ENCODE measurements around the gene ARHGEF17. TPM values are rescaled to one million over a fixed set of nuclear protein-coding genes. Genes with fewer than 3 reads are reported as not detected.
A peak's percentile ranks its signal among the peaks of the same experiment; 100 is the strongest.

Gene ARHGEF17
- total and polyA plus RNA-seq, 2 of the 8 experiments (the other 6 are each of a cell fraction or from before 2014, with no cell fraction given): 11.3 to 14.6 TPM

DNA sequence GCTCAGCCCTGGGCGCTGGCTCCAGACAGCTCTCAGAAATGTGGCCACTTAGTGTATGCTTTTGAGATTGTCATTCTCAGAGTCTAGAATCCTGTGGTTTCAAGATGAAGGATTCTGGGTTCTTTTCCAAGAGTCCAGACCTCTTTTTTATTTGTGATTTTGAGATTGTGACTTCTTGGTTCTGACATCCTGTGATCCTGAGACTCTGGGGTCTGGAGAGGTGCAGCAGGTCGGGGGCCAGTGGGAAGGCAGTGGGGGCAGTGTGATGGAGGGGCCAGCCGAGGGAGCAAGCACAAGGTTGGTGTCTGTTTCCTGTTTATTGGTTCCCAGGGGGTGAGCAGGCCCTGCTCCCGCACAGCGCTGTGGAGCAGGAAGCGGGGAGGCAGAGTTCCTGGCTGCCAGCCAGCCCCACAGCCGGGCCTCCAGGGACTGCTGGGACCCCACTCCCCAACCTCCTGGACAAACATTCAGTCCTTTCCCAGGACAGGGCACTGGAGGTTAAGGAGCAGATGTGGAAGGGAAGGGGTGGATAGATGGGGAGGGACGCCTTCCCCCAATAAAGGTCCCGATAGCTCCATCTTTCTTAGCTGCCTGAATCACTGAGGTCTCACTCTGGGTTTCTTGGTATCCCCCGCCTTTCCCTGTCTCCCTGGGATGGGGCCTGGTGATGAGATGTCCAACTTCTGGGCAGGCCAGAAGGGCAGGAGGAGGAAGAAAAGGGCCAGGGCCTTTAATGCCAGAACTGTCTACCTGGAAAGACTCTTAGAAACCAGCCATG is 13.7 kb downstream of the ARHGEF17 start:
- Histone ChIP-seq H3K27ac (ENCODE audit: low read depth, low read length) (no peak overlapping the region), H2BK12ac (ENCODE audit: low read depth, low read length) (no peak overlapping the region), H2AK5ac (ENCODE audit: low read depth, low read length) (no peak overlapping the region), H3K9ac (replicated peaks in 1 of 4; ENCODE audit: extremely low read depth in 1 of 4, low read depth in 3 of 4, low read length in 3 of 4) (no peak overlapping the region), H3K14ac (ENCODE audit: insufficient read length) (no peak overlapping the region), H4K91ac (replicated peaks; ENCODE audit: insufficient read length, low read length) (no peak overlapping the region), H4K20me1 (replicated peaks in 1 of 2; ENCODE audit: control insufficient read depth in 1 of 2, insufficient read depth in 2 of 2, low read length in 2 of 2) (peaks cover 5 to 7% of the 10 kb centered on the region in 2 experiments), H3K4ac (replicated peaks; ENCODE audit: insufficient read length, low read depth, low read length) (no peak overlapping the region), H3K23me2 (ENCODE audit: low read depth, low read length) (no peaks in the 10 kb centered on the region), H3K27me3 (replicated peaks in 1 of 4; ENCODE audit: control insufficient read depth in 3 of 4, extremely low read depth in 1 of 4, insufficient read depth in 3 of 4, low read length in 3 of 4) (peaks cover 0 to 5% (median 4%) of the 10 kb centered on the region in 4 experiments; a peak in 3 of 7 replicates), H3K4me2 (ENCODE audit: insufficient read depth in 1 of 2, low read depth in 2 of 2, low read length in 2 of 2) (no peak overlapping the region; a peak in 1 of 4 replicates), H2BK120ac (replicated peaks; ENCODE audit: low read depth, low read length) (no peak overlapping the region), H3K9me3 (ENCODE audit: insufficient read depth in 2 of 2, low read depth in 1 of 2, low read length in 1 of 2) (no peaks in the 10 kb centered on the region), H2BK5ac (ENCODE audit: low read depth, low read length) (no peak overlapping the region), H3K79me1 (ENCODE audit: low read depth, low read length) (0 out of 2 replicates have a peak, but pooled peaks cover 3% of the 10 kb centered on the region), H3K18ac (ENCODE audit: extremely low read depth, low read length) (peak overlapping the region; percentile 71; the same call in 1 of the 2 replicates), H3K4me3 (ENCODE audit: extremely low read depth in 1 of 4, insufficient read depth in 2 of 4, low read depth in 3 of 4, low read length in 4 of 4) (no peak overlapping the region), H2AFZ (ENCODE audit: low read length) (no peak overlapping the region), H3K4me1 (replicated peaks in 1 of 4; ENCODE audit: control insufficient read depth in 3 of 4, insufficient read depth in 4 of 4, low read length in 3 of 4) (peaks cover 15 to 28% (median 20%) of the 10 kb centered on the region in 4 experiments), H3K36me3 (ENCODE audit: control insufficient read depth in 2 of 4, insufficient read depth in 4 of 4, low read length in 3 of 4) (no peaks in the 10 kb centered on the region), H2BK15ac (ENCODE audit: low read length) (no peak overlapping the region), H2BK20ac (ENCODE audit: low read length) (no peak overlapping the region), H3K56ac (replicated peaks; ENCODE audit: insufficient read length, low read depth, low read length) (no peak overlapping the region), H4K8ac (ENCODE audit: extremely low read depth, insufficient read depth, low read length) (no peak overlapping the region), H3K79me2 (ENCODE audit: control insufficient read depth in 1 of 2, insufficient read depth in 2 of 2, low read length in 2 of 2) (no peaks in the 10 kb centered on the region), H4K5ac (ENCODE audit: insufficient read length, low read depth, low read length) (no peak overlapping the region), H3K23ac (ENCODE audit: insufficient read length) (no peak overlapping the region)
- ChIA-PET CTCF (ENCODE audit: partially characterized antibody) (interaction anchor here (0.8 to 25.1 kb wide), 12 partner anchors 9 to 79 kb away, joined by 3 to 383 read pairs (median 4); partner anchors contain the start of gene ARHGEF17), POLR2A (ENCODE audit: partially characterized antibody) (interaction anchor here (0.7 to 10.7 kb wide), 4 partner anchors 9 to 723 kb away, joined by 3 to 91 read pairs (median 3); partner anchors contain the start of gene ARHGEF17)
- WGBS, 2 experiments (ENCODE audit: extremely low coverage in 1 of 2, insufficient coverage in 1 of 2, insufficient read length in 1 of 2, insufficient replicate concordance in 2 of 2, low coverage in 1 of 2, low lambda C conversion rate in 2 of 2, missing lambda C conversion rate in 1 of 2): 65% methylated on average over 8 of the region's 10 CpGs; no CpG with 5 or more reads in 1 of the 2 experiments
- TF ChIP-seq, protein P1, sequence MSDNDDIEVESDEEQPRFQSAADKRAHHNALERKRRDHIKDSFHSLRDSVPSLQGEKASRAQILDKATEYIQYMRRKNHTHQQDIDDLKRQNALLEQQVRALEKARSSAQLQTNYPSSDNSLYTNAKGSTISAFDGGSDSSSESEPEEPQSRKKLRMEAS (IDR thresholded peaks at IDR 0.05): no peak
- TF ChIP-seq TBP (IDR thresholded peaks at IDR 0.05; ENCODE audit: low read depth, low read length) (no peak), SP1 (IDR thresholded peaks at IDR 0.05; ENCODE audit: low read depth, low read length) (no peak), HDAC6 (IDR thresholded peaks at IDR 0.05; ENCODE audit: low read depth, low read length) (no peak), BRCA1 (IDR thresholded peaks at IDR 0.05; ENCODE audit: low read depth, low read length) (no peak), RBBP5 (IDR thresholded peaks at IDR 0.05; ENCODE audit: borderline replicate concordance, low read depth, low read length) (no peak), EGR1 (IDR thresholded peaks at IDR 0.05; ENCODE audit: borderline replicate concordance, low read depth, low read length) (no peak), JUN (IDR thresholded peaks at IDR 0.05; ENCODE audit: low read depth, low read length) (no peak)
- TF ChIP-seq, protein P2, sequence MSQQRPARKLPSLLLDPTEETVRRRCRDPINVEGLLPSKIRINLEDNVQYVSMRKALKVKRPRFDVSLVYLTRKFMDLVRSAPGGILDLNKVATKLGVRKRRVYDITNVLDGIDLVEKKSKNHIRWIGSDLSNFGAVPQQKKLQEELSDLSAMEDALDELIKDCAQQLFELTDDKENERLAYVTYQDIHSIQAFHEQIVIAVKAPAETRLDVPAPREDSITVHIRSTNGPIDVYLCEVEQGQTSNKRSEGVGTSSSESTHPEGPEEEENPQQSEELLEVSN (IDR thresholded peaks at IDR 0.05): no peak
- no peak for DNase-seq (ENCODE audit: low read depth in 1 of 2, low spot score in 2 of 2)
- no peak for FAIRE-seq

Measured in H1 (cell line).